Choroid plexus epithelial cell (primary cell): Measurements from ENCODE around the gene ANKRD31.

Source experiments
- DNase-seq: peaks from one replicate; pipeline ENCODE4 v3.0.0-alpha.2; 2010; ENCODE audit warnings: low read depth
- H3K4me3 ChIP-seq: 2 replicates; pipeline ENCODE4 v1.5.1; 2011; ENCODE audit warnings: low read depth, mild to moderate bottlenecking, control low read depth, low read length, moderate library complexity
- TF ChIP-seq, protein P1 (sequence below): conservative IDR thresholded peaks from 2 replicates; pipeline ENCODE4 v1.5.1; 2011; ENCODE audit warnings: low read depth, mild to moderate bottlenecking, control low read depth, inconsistent platforms, low read length, moderate library complexity

Gene ANKRD31

DNA sequence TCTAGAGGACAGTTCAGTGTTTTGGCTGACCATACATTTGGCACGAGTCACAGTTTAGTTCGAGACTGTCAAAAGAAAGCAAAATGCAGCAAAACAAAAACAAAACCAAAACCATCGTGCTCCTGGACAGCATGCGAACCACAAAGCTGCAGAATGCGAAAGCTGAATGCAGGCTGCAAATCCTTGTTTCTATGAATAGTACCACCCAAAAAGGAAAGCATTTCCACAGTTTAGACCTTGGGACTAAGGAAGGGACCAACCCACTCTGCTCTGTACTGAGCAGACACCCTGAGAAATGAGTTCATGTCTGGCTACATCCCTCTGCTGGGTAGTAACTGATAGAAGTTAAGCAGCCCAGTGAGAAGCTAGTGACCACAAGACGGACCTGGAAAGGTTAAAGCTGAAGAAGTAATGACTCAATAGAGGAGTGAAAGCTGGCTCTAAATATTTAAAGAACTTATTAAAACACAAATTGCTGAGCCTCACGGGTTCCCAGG, 188.2 kb downstream of the ANKRD31 start:
- peak overlapping the region; percentile 17 for H3K4me3 ChIP-seq
- DNase-seq, result peak; percentile 70
- TF ChIP-seq, protein P1, sequence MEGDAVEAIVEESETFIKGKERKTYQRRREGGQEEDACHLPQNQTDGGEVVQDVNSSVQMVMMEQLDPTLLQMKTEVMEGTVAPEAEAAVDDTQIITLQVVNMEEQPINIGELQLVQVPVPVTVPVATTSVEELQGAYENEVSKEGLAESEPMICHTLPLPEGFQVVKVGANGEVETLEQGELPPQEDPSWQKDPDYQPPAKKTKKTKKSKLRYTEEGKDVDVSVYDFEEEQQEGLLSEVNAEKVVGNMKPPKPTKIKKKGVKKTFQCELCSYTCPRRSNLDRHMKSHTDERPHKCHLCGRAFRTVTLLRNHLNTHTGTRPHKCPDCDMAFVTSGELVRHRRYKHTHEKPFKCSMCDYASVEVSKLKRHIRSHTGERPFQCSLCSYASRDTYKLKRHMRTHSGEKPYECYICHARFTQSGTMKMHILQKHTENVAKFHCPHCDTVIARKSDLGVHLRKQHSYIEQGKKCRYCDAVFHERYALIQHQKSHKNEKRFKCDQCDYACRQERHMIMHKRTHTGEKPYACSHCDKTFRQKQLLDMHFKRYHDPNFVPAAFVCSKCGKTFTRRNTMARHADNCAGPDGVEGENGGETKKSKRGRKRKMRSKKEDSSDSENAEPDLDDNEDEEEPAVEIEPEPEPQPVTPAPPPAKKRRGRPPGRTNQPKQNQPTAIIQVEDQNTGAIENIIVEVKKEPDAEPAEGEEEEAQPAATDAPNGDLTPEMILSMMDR, result no peak

DNA sequence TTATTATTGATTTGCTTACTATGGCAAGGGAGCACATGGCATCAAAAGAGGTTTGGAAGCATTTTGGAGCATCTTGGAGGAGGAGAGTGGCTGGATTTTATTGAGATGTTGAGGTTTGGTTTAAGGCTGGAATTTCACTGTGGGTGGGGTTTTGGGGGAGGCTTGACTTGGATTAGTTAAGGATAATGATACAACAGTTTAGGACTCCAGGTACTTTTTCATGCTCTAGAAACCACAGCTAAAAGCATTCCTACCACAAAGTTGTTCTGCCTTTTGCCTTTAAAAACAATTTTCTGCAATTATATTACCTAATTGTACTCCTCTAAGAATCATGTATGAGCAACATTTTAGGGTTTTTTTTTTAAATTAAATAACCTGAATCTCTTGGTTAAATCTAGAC, 189.3 kb downstream of the ANKRD31 start:
- TF ChIP-seq, protein P1, result no peak
- H3K4me3 ChIP-seq, result no peak overlapping the region
- DNase-seq, result no peak

DNA sequence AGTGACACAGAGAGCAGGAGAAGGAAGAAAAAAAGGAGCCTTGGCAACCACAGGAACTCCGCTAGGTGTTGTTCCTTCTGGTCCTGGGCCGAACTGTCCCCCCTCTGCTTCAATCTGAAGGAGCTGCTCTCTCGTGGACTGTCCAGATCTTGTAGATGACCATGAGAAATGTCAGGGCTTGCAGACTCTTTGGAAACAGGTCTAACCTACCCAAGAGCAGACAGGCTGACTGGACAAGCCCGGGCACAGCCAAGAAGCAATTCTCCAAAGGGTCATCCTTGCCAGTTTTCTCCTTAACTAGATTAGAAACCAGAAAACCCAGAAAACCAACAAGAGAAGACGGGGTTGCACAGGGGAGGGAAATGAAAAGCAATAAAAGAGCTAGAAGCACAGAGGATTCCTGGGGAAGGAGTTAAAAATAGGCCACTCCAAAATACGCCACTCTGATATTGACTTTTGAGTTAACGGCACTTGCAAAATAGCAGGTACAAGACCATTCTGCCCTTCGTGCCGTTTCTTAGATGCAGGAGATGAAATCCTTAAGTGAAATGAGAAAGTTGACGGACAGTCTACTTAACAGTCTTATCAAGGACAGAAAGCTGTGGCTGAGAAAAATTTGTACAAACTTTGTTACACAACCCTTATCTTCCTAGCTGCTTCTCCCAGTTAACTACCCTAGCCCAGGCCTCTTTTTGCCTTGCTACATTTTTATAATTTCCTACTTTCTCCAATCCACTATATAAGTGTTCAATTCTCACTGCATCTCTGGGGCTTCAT, 190.1 kb downstream of the ANKRD31 start:
- TF ChIP-seq, protein P1, result no peak
- H3K4me3 ChIP-seq, result no peak overlapping the region
- DNase-seq, result peak; percentile 30

DNA sequence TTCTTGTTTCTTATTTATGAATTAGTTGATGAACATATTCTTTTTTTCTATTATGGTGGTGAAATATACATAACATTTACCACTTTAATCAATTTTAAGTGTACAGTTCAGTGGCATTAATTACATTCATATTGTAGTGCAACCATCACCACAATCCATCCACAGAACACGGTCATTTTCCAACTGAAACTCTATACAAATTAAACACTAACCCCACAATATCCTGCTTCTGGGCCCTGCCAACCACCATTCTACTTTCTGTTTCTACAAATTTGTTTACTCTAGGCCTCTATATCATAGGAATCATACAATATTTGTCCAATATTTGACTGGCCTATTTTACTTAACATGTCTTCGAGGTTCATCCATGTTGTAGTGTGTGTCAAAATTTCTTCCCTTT, 191.6 kb downstream of the ANKRD31 start:
- TF ChIP-seq, protein P1, result no peak
- H3K4me3 ChIP-seq, result no peak overlapping the region

DNA sequence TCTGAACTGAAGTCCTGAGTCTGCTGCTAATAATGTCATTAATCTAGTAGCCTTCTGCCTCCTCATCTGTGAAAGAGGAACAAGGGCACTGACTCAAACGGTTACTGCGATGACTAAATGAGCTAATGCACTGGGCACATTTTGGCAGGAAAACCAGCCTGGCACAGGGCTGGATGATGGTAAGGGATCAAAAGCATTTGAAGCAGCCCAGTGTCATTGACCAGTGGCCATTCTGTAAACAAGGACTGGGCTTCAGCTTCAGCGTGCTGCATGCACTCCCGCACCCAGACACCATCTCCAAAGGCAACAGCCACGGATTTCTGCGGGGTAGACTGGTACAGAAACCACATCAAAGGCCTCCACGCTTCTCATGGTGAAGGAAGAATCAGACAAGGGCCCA, 192.3 kb downstream of the ANKRD31 start:
- DNase-seq, result no peak
- H3K4me3 ChIP-seq, result no peak overlapping the region
- TF ChIP-seq, protein P1, result no peak

More for the DNA sequence above, 191.6 kb downstream of the ANKRD31 start:
- no peak for DNase-seq

DNA sequence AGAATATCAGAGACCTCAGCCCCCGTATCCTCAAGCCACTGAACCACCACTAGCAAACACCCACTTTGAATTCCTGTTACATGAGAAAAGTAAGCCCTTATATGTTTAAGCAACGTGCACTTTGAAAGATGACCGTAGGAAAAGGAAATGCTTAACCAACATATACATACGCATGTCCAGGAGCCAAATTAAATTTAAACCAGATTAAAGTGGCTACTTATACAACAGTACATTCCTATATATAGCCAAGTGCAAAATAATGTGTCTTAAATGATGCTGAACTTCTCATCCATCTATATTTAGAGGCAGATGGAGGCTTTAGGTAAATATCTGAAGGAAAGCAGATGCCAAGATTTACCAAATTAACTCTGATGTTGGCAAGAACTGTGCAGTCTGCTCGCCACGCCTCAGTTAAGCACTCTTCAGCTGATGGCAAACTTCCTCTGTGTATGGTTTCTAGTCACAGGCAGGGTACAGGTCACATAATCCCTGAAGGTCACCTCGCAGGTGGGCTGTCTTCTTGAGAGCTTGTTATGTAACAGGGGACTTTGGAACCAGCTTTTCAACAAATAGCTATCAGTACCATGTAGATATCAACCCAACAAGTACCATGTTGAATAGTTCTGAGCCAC, 192.9 kb downstream of the ANKRD31 start:
- TF ChIP-seq, protein P1, result no peak
- no peak overlapping the region for H3K4me3 ChIP-seq
- no peak for DNase-seq
